Neural progenitor cell (in vitro differentiated cells): ENCODE measurements around the gene CDK5R1.

Source experiments
- EZH2 ChIP-seq: fragments of 200-600 bp; sonication (generic); IDR thresholded peaks from 2 replicates; pipeline ENCODE4 v1.6.1; 2017; ENCODE audit warnings: antibody characterized with exemption, mild to moderate bottlenecking, moderate library complexity
- EZH2phosphoT487 ChIP-seq: fragments of 200-600 bp; sonication (generic); IDR thresholded peaks from 2 replicates; pipeline ENCODE4 v1.6.1; 2017; ENCODE audit warnings: antibody characterized with exemption
- TF ChIP-seq, protein P1 (sequence below): fragments of 200-600 bp; sonication (generic); IDR thresholded peaks from 2 replicates; pipeline ENCODE4 v1.5.1; 2017; ENCODE audit warnings: antibody characterized with exemption, mild to moderate bottlenecking

DNA sequence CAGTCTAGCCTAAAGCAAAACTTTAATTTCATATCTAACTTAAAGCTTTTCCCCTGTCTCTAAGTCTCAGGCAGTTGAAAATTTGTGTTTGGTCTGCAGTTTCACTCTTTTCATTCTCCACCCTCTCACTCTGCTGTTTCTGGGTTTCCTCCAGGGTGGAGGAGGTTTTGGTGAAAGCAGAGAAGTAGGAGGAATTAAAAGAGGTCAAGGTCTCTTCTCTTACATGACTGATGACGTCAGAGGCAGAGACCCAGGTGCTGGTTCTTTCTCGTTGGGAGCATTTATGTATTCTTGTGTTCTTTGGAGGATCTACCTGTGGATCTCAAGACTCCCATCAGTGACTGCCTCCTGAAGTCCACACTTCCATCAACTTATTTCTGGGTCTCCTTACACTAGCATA lies 44.9 kb upstream of the CDK5R1 start:
- TF ChIP-seq, protein P1, sequence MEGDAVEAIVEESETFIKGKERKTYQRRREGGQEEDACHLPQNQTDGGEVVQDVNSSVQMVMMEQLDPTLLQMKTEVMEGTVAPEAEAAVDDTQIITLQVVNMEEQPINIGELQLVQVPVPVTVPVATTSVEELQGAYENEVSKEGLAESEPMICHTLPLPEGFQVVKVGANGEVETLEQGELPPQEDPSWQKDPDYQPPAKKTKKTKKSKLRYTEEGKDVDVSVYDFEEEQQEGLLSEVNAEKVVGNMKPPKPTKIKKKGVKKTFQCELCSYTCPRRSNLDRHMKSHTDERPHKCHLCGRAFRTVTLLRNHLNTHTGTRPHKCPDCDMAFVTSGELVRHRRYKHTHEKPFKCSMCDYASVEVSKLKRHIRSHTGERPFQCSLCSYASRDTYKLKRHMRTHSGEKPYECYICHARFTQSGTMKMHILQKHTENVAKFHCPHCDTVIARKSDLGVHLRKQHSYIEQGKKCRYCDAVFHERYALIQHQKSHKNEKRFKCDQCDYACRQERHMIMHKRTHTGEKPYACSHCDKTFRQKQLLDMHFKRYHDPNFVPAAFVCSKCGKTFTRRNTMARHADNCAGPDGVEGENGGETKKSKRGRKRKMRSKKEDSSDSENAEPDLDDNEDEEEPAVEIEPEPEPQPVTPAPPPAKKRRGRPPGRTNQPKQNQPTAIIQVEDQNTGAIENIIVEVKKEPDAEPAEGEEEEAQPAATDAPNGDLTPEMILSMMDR: no peak
- no peak for TF ChIP-seq EZH2phosphoT487
- no peak for TF ChIP-seq EZH2
